Mesothelial cell of epicardium (in vitro differentiated cells): ENCODE results near the gene KIF20B. TPM values are rescaled to one million over a fixed set of nuclear protein-coding genes. Genes with fewer than 3 reads are reported as not detected.

Experiments used
- DNase-seq, 2 experiments: peaks; one replicate each; pipeline ENCODE4 v3.0.0; 2021; ENCODE audit warnings: low spot score in 2 of 2; ENCODE audit not compliant: unreplicated experiment in 2 of 2
- H3K27ac Mint-ChIP-seq: 2 replicates; pipeline ENCODE4 v1.8.0; 2021; ENCODE audit warnings: mixed read lengths
- H3K27me3 Mint-ChIP-seq: 2 replicates; pipeline ENCODE4 v1.8.0; 2021; ENCODE audit warnings: low read depth, mixed read lengths
- H3K36me3 Mint-ChIP-seq: 2 replicates; pipeline ENCODE4 v1.8.0; 2021; ENCODE audit warnings: mixed read lengths
- H3K4me1 Mint-ChIP-seq: 2 replicates; pipeline ENCODE4 v1.8.0; 2021; ENCODE audit warnings: mixed read lengths
- H3K4me3 Mint-ChIP-seq: 2 replicates; pipeline ENCODE4 v1.8.0; 2021; ENCODE audit warnings: mild to moderate bottlenecking, moderate library complexity, mixed read lengths
- H3K9me3 Mint-ChIP-seq: 2 replicates; pipeline ENCODE4 v1.8.0; 2021; ENCODE audit warnings: mixed read lengths
- total RNA-seq: library from RNA; stranded (reverse); gene quantifications from 3 replicates; pipeline ENCODE4 v1.2.1, GENCODE V29; 2021
- TF ChIP-seq, protein P1 (sequence below): fragments of 200-600 bp; sonication (generic); IDR thresholded peaks from one replicate; pipeline ENCODE4 v1.5.0; 2021; ENCODE audit warnings: antibody characterized with exemption; ENCODE audit not compliant: unreplicated experiment

Gene KIF20B
- total RNA-seq, 1 donor from 2014 or later = 20.4 TPM

DNA sequence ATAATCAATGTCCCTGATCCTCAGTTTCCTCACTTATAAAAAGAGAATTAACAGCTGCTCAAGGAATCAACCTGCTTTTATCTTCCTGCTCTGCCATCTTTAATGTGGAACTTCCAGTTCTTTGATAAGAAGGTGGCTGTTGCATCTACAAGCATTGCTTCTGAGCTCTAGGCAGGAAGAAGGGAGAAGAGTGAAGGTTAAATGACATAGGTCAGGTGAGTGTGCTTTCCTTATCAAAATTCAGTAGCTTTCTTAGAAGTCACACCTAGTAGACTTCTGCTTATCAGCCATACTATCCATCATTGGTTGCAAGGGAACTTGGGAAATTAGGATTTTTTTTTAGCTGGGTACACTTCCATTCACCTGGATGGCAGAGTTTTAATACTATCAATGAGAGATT is 24.0 kb upstream of the KIF20B start:
- no peak overlapping the region for H3K4me3 Mint-ChIP-seq
- no peaks in the 10 kb centered on the region for H3K27me3 Mint-ChIP-seq
- TF ChIP-seq, protein P1, sequence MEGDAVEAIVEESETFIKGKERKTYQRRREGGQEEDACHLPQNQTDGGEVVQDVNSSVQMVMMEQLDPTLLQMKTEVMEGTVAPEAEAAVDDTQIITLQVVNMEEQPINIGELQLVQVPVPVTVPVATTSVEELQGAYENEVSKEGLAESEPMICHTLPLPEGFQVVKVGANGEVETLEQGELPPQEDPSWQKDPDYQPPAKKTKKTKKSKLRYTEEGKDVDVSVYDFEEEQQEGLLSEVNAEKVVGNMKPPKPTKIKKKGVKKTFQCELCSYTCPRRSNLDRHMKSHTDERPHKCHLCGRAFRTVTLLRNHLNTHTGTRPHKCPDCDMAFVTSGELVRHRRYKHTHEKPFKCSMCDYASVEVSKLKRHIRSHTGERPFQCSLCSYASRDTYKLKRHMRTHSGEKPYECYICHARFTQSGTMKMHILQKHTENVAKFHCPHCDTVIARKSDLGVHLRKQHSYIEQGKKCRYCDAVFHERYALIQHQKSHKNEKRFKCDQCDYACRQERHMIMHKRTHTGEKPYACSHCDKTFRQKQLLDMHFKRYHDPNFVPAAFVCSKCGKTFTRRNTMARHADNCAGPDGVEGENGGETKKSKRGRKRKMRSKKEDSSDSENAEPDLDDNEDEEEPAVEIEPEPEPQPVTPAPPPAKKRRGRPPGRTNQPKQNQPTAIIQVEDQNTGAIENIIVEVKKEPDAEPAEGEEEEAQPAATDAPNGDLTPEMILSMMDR = no peak
- no peak overlapping the region for H3K27ac Mint-ChIP-seq
- no peaks in the 10 kb centered on the region for H3K36me3 Mint-ChIP-seq
- no peak for DNase-seq
- H3K4me1 Mint-ChIP-seq = peaks cover 4% of the 10 kb centered on the region
- H3K9me3 Mint-ChIP-seq = no peaks in the 10 kb centered on the region

DNA sequence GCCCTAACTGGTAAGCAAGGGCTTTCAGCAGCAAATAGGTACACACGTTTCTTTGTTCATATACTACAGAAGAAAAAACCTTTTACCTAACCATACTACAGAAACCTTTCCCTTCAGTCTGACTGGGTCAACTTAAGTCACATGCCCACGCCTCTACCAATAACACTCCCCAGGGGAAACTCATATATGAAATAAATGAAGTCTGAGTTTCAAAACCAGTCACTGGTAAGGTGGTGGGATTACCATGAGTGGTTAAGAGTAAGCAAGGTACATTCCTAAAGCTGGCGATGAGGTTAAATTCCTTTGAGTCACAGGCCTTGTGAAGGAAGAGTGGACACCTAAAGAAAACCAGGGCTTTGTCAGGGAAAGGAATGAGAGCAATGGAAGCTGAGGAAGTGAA is 21.4 kb upstream of the KIF20B start:
- Mint-ChIP-seq H3K27me3 (no peaks in the 10 kb centered on the region), H3K27ac (no peak overlapping the region), H3K36me3 (no peaks in the 10 kb centered on the region), H3K4me3 (no peak overlapping the region), H3K9me3 (no peaks in the 10 kb centered on the region), H3K4me1 (peaks cover 4% of the 10 kb centered on the region)
- no peak for DNase-seq
- TF ChIP-seq, protein P1 = no peak

DNA sequence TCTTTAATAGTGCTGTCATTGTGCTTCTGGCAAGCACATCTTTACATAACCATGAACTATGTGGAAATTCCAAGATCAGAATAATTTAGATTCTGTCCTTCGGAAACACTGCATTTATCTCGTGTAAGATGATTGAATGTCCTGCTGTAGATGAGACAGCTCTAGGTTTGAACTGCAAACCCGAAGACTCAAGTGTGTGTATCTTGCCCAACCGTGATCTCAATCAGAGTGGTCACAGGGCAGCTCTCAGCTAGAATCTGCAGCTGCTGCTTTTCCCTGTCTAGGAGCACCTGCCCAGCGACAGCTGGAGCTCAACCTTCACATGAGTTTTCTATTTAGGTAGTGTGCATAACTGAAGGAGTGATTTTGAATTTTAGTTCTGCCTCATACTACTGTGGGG is 17.5 kb upstream of the KIF20B start:
- H3K4me1 Mint-ChIP-seq = peaks cover 4% of the 10 kb centered on the region

DNA sequence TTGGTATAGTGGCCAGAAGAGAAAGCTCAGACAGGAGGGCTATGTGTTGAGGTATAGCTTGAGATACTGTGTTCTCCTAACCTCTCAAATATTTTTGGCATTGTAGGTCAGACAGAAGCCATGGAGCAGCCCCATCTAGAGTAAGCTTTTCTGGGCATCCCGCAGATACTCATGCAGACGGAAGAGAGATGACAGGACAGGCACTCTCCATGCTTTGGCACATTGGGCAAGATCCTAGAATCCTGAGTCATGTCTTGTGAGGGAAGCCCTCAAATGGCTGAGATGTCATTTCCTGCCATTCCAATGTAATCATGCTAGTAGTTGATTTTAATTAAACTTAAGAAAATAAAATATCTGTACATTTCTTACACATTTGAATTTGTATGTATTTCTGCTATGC is 16.8 kb upstream of the KIF20B start:
- H3K9me3 Mint-ChIP-seq = no peaks in the 10 kb centered on the region
- H3K4me3 Mint-ChIP-seq = no peak overlapping the region
- DNase-seq = no peak
- H3K36me3 Mint-ChIP-seq = no peaks in the 10 kb centered on the region
- peaks cover 4% of the 10 kb centered on the region for H3K4me1 Mint-ChIP-seq
- no peak overlapping the region for H3K27ac Mint-ChIP-seq
- no peaks in the 10 kb centered on the region for H3K27me3 Mint-ChIP-seq
- TF ChIP-seq, protein P1 = no peak

More for the DNA sequence above, 17.5 kb upstream of the KIF20B start:
- H3K27ac Mint-ChIP-seq = no peak overlapping the region
- TF ChIP-seq, protein P1 = no peak
- no peaks in the 10 kb centered on the region for H3K9me3 Mint-ChIP-seq
- H3K36me3 Mint-ChIP-seq = no peaks in the 10 kb centered on the region
- no peak for DNase-seq
- no peak overlapping the region for H3K4me3 Mint-ChIP-seq
- H3K27me3 Mint-ChIP-seq = no peaks in the 10 kb centered on the region

DNA sequence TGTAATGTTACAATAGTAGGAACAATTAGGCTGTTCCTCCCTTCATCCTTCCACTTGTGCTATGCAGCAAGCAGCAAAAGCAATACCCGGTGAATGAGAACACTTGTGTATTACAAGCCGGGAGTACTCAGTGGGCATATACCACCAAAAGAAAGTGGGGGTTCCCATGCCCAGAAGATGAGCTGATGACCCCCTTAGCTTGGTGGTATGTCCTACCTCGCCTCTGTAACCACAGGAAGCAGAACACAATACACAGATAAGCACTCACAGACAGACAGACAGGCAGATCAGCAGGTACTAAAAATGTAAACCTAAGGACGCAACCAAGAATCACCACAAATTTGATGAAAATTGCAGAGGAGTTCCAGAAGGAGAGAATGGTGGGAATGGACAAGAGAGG is 15.5 kb upstream of the KIF20B start:
- Mint-ChIP-seq H3K27ac (no peak overlapping the region), H3K4me3 (no peak overlapping the region), H3K9me3 (no peaks in the 10 kb centered on the region), H3K27me3 (no peaks in the 10 kb centered on the region), H3K4me1 (peaks cover 4% of the 10 kb centered on the region), H3K36me3 (no peaks in the 10 kb centered on the region)
- no peak for DNase-seq
- TF ChIP-seq, protein P1 = no peak

DNA sequence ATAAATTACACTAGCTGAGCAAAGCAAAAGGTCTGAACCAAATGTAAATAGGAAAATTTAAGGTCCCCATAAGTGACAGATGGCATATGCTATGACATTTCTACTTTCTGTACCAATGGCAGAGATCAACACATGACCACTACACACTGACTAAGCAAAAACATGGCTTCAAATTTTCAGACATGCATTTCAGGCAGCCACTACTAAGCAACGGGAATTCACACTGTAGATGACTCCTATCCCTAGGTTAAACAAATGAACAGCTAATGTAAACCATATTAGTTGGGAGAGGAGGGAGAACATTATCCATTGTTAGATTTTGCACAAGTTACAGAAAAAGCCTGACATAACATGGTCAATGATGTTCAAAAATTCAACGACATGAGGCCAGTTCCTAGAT is 11.4 kb upstream of the KIF20B start:
- TF ChIP-seq, protein P1 = no peak
- no peak overlapping the region for H3K27ac Mint-ChIP-seq
- no peaks in the 10 kb centered on the region for H3K9me3 Mint-ChIP-seq
- no peak overlapping the region for H3K4me3 Mint-ChIP-seq
- H3K27me3 Mint-ChIP-seq = no peaks in the 10 kb centered on the region
- no peaks in the 10 kb centered on the region for H3K36me3 Mint-ChIP-seq
- peaks cover 9% of the 10 kb centered on the region for H3K4me1 Mint-ChIP-seq
- no peak for DNase-seq
